Stimulated activated CD8-positive, alpha-beta memory T cell treated with anti-CD3 and anti-CD28 coated beads, Interleukin-4, amount 100 ng/mL, for 48 hours (primary cell): ENCODE data around the gene OGFOD2.
A peak's percentile ranks its signal among the peaks of the same experiment; 100 is the strongest.

ENCODE experiments used
- DNase-seq: peaks from one replicate; pipeline ENCODE4 v3.0.0-alpha.2; 2020

The OGFOD2 gene

GRCh38 chr12:122977655-122978392 is 2.8 kb downstream of the OGFOD2 start:
- no peak for DNase-seq

GRCh38 chr12:122978507-122978955 is 3.5 kb downstream of the OGFOD2 start:
- DNase-seq: no peak

GRCh38 chr12:122979001-122979907 is 4.2 kb downstream of the OGFOD2 start:
- DNase-seq: no peak

- no peak for DNase-seq
Measured at GRCh38 chr12:122979908-122980182, 4.8 kb downstream of the OGFOD2 start.

GRCh38 chr12:122980183-122981035 is 5.4 kb downstream of the OGFOD2 start, which contains the start of gene ARL6IP4:
Gene ARL6IP4 (plus strand): TSS chr12:122980681. CDS start chr12:122981140, 459 bp downstream.
- peak; percentile 79 for DNase-seq

GRCh38 chr12:122981036-122981471 is 6.0 kb downstream of the OGFOD2 start:
- peak; percentile 43 for DNase-seq

GRCh38 chr12:122981587-122982476 is 6.8 kb downstream of the OGFOD2 start:
- DNase-seq: no peak

GRCh38 chr12:122982477-122982815 is 7.4 kb downstream of the OGFOD2 start:
- DNase-seq: no peak

GRCh38 chr12:122982963-122983788 is 8.1 kb downstream of the OGFOD2 start:
- DNase-seq: no peak

GRCh38 chr12:122983789-122984515 is 8.9 kb downstream of the OGFOD2 start:
- DNase-seq: no peak

GRCh38 chr12:122984612-122985337 is 9.7 kb downstream of the OGFOD2 start:
- DNase-seq: no peak

GRCh38 chr12:122985338-122986257 is 10.6 kb downstream of the OGFOD2 start:
- no peak for DNase-seq

GRCh38 chr12:122986258-122986871 is 11.3 kb downstream of the OGFOD2 start:
- DNase-seq: no peak

- no peak for DNase-seq
Measured at GRCh38 chr12:122987086-122987951, 12.3 kb downstream of the OGFOD2 start.

GRCh38 chr12:122988036-122988435 is 13.0 kb downstream of the OGFOD2 start:
- no peak for DNase-seq

GRCh38 chr12:122988612-122989212 is 13.7 kb downstream of the OGFOD2 start:
- DNase-seq: no peak
